HG02571 (cell line): Measurements from ENCODE around the gene ERF.

Experiments
- ATAC-seq: cut with Tn5 transposase; IDR thresholded peaks from one replicate; pipeline ENCODE4 v1.9.1; 2021; ENCODE audit warnings: mild to moderate bottlenecking, moderate library complexity; ENCODE audit not compliant: unreplicated experiment

The ERF gene

DNA sequence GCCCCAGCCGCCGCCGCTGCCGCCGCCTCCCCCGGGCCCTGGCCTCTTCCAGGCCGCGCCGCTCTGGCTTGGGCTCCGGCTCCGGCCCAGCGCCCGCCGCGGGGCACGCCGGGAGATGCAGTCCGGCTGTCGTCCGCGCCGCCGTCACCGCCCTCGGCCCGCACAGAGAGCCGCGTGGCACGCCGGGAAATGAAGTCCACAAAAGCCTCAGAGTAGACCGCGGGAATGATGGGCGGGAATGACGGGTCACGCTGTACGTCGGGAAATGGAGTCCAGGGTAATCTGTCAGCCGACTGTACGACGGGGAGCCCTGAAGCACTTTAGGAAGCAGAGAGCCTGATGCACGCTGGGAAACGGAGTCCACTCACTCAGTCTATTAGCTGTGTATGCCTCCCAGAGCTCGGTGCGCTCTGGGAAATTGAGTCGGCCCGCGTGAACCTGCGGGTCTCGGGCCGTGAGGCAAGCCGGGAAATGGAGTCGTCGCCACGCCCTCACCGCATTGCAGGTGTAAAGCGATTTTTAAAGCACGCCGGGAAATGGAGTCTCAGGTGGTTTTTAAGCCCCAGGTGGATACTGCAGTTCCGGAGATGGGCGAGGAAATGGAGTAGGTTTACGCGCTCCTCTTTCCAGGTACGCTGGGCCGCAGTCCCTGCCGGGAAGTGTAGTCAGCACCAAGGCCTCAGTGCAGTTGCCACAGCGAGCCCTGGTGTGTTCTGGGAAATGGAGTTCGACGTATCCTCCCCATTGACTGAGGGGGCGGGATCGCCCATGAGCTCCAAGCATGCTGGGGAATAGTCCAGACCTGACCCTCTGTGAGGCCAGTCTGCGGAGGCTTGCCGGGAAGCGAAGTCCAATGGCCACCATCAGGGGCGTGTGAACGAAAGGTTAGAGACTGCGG, 12.2 kb downstream of the ERF start, which contains the start of gene GSK3A:
Gene GSK3A, minus strand, starts transcription at position 91 of the 898 bp plus-strand sequence. CDS start 137 bp downstream, outside the sequence.
- ATAC-seq = peak; percentile 55

DNA sequence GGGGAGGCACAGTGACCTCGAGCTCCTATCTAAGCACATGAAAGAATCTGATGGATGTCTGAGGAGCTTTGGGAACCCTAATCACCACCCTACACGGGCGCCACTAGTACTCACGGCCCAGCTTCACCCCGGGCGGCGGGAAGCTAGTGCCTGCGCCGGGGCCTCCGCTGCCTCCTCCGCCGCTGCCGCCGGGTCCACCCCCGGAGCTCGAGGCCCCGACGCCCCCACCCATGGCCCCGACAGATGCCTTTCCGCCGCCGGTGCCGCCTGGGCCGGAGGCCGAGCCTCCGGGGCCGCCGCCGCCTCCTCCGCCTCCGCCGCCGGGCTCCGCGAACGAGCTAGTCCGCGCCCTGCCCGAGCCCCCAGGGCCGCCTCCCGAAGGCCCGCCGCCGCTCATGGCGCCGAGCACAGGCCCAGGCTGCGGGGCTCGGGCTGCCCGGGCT, 12.8 kb downstream of the ERF start:
- ATAC-seq = no peak

DNA sequence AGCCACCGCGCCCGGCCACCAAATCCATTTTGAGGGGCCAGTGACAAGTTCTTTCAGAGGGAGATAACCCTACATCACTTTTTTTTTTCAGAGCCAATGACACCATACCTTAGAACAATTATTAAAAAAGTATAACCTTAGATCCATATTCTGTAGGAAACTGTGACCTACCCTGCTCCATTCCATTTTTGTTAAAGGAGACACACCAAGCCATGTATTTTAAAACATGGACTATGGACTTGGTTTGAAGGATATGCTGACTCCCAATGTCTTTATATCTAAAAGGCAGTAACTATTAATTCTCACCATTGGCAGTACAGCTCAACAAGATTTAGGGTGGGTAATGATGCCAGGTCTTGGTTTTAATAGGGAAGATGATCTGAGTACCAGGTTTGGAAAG, 13.6 kb downstream of the ERF start:
- no peak for ATAC-seq

DNA sequence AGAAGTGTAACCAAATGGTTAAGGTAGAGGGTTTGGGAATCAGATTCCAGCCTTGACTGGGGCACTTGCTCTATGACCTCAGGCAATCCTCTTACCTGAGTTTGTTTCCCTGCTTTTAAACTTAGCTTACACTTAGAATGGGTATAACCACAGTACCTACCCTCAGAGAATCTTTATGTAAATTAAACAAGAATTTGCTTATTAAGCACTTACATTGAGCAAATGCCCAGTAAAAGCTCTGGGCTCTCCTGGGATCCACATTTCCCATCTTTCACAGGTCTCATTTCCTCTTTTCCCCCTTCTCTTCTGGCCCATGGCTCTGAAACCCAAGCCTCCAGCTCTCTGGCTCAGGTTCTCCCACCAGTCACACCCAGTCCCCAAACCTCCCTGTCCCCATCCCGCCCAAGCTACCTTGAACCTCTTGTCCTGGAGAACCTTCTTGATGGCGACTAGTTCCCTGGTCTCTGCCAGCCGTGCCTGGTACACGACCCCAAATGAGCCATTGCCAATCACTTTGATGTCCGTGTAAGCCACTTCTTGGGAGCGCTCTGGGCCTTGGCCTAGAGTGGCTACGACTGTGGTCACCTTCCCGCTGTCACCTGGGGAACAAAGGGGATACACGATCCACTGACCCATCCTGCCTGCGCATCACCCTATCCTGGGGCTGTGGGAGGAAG, 15.2 kb downstream of the ERF start:
- ATAC-seq = no peak

DNA sequence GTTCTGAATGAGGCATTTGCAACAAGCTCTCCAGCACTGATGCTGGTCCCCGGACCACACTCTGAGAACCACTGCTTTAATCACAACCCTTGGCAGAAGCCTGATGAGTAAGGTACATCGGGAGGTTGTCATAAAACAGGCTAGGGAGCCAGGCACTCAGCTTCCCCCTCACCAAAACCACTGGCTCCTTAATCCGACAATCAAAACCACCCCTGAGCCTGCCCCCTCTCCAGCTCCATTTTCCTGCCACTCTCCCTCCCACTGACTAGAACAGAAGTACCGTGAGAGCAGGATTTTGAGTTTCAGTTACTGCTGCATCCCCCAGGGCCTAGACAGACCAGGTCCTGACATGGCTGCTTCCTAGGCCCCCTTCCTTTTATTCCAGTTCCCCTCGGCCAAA, 19.7 kb downstream of the ERF start:
- no peak for ATAC-seq

DNA sequence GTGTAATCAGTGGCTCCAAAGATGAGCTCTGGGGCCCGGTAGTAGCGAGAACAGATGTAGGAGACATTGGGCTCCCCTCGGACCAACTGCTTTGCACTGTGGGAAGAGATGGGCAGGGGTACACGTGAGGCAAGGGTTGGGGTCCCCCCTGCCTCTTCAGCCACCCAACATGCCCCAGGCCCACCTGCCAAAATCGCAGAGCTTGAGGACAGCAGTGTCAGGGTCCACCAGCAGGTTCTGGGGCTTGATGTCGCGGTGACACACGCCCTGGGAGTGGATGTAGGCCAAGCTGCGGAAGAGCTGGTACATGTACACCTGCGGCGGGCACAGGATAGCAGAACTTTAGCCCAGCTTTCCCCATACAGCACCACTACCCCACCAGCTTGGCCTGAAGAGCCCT, 20.6 kb downstream of the ERF start:
- ATAC-seq = no peak

DNA sequence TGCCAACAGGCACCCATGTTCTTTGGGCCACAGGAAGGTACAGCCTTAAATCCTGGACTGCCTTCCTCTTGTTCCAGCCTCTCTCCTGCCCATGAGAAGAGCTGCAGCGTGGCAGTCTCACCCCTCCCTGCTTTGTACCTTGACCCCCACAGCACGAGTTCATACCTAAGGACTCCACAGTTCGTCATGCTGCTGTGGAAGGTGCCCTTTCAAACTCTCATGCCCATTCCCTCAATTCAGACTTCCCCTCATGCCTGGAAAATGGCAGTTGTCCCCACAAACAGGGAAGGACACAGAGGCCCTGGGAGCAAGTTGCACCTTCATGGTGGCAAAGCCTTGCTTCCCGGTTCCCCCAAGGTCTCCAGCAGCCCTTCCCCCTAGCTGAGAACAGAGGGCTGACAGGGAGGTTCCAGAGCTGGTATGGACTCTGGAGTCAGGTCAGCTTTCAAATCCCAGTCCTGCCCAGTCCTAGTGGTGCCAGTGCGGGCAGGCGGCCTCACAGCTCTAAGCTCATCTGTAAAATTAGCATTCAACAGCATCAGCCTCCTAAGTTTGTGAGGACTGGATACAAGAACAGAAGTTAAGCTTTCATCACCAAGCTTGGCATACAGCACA, 21.1 kb downstream of the ERF start:
- ATAC-seq = no peak

DNA sequence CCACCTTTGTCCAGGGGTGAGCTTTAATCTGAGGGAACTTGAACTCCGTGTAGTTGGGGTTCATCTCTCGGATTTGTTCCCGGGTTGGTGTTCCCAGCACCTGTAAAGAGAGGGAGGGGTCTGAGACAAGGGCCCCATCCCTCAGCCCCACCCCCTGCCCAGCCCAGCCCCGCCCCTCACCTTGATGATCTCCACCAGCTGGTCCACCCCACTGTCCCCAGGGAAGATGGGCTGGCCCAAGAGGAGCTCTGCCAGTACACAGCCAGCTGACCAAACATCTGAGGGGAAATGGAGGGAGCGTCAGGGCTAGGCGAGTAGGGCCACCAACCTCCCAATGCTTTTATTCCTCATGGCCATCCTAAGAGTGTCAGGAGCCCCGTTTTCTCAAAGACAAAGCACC, 21.8 kb downstream of the ERF start:
- no peak for ATAC-seq

DNA sequence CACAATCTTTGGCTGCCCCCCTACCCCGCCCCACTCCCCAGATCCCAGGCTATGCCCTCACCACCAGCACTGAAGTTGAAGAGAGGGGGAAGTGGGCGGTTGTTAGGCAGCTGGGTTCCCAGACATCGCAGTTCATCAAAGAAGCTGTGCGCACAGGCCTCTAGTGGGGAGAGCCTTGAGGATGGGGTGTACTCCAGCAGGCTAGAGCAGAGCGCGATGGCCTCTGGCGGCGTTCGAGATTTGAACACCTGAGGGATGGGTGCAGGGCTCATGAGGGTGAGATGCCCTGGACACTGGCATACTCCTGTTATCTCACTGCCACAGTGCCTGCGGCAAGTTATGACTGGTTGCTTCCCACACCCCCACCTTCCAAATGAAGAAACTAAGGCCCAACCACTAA, 22.5 kb downstream of the ERF start:
- no peak for ATAC-seq

DNA sequence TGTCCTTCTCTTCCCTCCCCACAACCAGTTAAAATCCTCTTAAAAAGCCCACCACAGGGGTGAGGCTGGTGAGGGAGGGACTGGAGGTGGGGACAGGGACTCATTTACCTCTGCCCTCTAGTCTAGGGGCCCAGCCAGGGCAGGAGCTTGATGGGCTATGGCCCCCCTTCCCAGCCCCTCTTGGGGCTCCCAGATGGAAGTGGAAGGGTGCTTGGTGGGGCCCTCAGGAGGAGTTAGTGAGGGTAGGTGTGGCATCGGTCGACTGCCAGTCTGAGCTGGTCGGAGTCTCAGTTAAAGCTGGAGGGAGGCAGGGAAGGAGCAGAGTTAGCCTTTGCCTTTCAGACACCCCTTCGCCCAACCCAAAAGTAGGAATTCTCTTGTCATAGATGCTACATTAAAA, 24.4 kb downstream of the ERF start:
- ATAC-seq = no peak

DNA sequence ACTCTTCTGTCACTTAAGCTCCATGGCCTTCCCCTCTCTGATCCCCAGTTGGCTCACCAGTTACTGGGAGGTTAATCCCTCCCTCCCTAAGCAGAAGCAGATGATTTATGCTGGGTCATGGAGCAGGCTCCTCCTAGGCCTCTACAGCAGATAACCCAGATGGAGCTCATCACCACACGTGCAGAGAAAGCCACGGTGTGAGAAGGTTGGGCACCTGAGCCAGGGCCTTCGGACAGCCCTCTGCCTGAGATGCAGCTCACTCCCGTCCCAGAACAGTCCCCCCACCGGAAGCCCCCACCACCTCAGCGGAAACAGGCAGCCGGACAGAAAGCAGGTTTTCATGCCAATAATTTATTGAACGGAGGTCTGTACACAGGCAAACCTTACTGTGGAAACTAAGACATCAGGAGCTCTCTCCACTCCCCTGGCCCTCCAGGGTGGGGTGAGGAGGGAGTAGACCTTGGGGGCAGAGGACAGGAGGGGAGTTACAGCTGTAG, 25.0 kb downstream of the ERF start:
- no peak for ATAC-seq

DNA sequence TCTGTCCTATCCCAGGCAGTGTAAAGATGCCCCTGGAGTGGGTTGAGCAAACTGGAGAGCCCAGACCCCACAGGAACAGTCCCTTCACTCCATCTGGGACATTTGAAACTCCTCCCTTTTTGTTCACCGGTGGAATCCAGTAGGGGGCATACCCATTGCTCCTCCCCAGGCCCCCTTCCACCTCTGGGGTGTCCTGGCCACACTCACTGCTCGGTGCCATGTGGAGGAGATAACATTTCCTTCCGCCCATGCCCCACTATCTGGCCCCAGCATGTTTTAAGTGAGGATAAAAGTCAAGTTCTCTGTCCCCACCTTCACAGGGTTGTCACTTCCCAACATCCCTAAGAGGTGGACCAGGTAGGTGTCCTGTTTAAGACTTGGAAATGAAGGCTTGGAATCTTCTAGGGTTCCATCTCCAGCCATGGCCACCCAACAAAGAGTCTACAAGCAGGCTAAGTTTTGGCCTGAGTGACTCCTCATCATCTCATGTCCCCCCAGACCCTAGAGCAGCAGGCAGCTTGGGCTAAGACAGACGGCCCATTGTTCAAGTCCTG, 25.6 kb downstream of the ERF start:
- no peak for ATAC-seq

DNA sequence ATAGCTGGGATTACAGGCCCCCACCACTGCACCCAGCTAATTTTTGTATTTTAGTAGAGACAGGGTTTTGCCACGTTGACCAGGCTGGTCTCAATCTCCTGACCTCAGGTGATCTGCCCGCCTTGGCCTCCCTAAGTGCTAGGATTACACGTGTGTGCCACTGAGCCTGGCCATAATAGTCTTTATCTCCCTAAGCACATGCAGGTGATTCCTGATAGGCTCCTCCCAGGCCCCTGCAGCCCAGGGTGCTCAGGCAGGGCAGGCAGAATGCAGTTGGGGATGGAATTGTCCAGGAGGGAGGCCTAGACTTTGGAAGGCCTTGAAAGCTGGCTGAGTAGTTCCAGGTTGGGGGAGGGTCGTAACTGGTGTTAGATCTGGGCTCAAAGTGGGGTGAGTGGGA, 26.3 kb downstream of the ERF start:
- no peak for ATAC-seq

DNA sequence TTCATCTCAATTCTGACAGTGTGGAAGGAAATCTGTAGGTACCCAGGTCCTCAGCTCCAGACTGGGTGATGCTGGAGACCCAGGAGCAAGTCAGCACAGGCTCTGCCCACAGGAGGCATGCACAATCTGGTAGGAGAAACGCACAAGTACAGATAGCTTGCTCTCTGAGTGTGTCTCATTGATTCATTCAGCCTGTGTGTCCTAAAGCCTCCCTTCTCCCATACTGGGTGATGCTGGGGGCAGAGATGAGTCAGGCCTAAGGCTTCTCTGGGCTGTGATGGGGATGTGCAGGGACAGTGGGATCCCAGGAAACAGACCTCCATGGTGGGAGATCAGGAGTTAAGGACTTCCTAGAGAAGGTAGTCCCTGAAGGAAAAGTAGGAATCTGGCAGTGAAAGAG, 28.0 kb downstream of the ERF start:
- ATAC-seq = no peak

DNA sequence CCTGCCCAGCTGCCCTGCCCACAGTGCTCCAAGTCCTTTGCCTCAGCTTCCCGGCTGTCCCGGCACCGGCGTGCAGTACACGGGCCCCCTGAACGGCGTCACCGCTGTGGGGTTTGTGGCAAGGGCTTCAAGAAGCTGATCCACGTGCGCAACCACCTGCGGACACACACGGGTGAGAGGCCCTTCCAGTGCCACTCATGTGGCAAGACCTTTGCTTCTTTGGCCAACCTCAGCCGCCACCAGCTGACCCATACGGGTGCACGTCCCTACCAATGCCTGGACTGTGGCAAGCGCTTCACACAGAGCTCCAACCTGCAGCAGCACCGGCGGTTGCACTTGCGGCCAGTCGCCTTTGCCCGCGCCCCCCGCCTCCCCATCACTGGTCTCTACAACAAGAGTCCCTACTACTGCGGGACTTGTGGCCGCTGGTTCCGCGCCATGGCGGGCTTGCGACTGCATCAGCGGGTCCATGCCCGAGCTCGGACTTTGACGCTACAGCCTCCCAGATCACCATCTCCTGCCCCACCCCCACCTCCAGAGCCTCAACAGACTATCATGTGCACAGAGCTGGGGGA, 29.1 kb downstream of the ERF start:
- no peak for ATAC-seq

DNA sequence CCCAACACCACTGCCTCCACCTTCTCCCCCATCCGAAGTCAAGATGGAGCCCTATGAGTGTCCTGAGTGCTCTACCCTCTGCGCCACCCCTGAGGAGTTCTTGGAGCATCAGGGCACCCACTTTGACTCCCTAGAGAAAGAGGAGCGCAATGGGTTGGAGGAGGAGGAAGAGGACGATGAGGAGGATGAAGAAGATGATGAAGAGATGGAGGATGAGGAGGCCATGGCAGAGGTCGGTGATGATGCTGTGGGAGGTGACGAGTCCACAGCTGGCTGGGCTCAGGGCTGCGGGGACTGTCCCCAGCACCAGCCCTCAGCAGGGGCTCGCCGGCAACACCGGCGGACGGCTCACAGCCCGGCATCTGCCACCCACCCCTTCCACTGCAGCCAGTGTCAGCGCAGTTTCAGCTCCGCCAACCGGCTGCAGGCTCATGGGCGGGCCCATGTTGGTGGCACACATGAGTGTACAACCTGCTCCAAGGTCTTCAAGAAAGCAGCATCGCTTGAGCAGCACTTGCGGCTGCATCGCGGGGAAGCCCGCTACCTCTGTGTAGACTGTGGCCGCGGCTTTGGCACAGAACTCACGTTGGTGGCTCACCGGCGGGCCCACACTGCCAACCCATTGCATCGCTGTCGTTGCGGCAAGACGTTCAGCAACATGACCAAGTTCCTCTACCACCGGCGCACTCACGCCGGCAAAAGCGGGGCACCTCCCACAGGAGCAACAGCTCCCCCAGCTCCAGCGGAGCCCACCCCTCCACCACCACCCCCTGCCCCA, 29.8 kb downstream of the ERF start:
- ATAC-seq = no peak

DNA sequence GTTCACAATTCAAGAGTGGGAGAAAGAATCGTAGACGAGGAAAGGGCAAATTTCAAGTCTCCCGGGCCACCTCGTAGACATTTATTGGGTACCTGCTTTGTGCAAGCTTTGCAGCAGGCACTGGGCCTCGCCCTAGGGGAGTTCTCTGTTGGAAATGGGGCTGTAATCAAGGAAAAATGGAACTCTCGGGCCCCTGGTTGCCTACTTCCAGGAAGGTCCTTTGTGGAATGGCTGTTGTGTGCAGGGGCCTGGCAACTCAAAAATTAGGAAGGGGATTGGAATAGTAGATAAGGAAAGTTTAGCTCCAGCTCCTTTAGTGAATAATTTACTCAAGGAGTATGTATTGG, 34.2 kb downstream of the ERF start:
- no peak for ATAC-seq

DNA sequence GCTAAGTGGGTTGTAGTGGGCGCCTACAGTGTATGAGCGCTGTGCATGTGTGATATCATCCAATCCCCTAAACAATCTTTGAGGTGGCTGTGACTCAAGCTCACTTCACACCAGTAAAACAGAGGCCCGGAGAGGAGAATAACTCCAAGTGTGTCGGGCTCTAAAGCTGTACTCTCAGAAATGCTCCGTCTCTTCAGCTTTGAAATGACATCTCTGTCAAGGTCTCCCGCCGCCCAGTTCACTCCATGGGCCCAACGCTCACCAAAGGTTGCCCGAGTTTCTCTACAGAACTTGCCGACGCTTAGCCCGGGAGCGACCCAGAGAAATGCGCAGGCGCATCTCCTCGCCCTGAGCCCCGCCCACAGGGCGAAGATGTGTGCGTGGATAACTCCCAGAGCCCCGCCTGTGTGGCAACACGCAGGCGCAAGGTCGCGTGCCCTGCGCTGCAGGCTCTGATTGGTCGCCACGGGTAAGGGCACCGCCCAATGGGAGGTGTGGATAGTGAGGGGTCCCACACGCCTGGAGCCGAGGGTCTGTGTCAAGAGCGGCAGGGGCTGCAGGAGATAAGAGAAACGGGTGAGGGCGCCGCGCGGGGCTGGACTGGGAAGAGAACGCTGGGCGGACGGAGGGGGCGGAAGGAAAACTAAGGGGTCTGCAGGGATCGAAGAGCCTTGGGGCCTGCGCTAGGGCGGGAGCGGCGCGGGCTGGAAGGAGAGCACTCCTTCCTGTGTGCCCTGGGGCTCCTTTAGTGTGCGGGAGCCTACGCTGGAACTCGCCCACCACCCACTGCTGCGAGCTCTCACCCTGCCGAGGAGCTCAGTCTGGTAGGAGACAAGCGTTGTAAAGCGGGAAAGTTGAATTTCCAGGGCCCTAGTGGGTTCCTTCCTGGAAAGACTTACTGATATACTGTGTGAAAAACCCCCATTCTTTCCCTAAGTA, 34.8 kb downstream of the ERF start, which contains the start of gene ZNF526:
Gene ZNF526, plus strand, starts transcription at position 501 of the 939 bp plus-strand sequence. CDS start 4,092 bp downstream, outside the sequence.
- ATAC-seq = peak; percentile 69
